Esophagus muscularis mucosa (tissue), 4 donors: Measurements from ENCODE around the gene IL11RA. TPM values are rescaled to one million over a fixed set of nuclear protein-coding genes. Genes with fewer than 3 reads are reported as not detected.
A peak's percentile ranks its signal among the peaks of the same experiment; 100 is the strongest.

Experiments
- DNase-seq: peaks from one replicate; pipeline ENCODE4 v3.0.0-alpha.2; 2017; ENCODE audit errors: extremely low spot score
- H3K27ac ChIP-seq, 4 donors: fragments of 200-600 bp; sonication (generic); replicated peaks in 1 of 4; 1 replicate in 3 of 4; 2 replicates in 1 of 4; pipeline ENCODE4 v1.5.1; 2016 to 2019; ENCODE audit warnings: mild to moderate bottlenecking in 1 of 4
- H3K27me3 ChIP-seq, 4 donors: fragments of 200-600 bp; sonication (generic); one replicate each; pipeline versions ENCODE4 v1.5.1 to v1.6.0; 2016 to 2019
- H3K36me3 ChIP-seq, 4 donors: fragments of 200-600 bp; sonication (generic); one replicate each; pipeline ENCODE4 v1.5.1; 2016 to 2019
- H3K4me1 ChIP-seq, 4 donors: fragments of 200-600 bp; sonication (generic); one replicate each; pipeline ENCODE4 v1.5.1; 2016 to 2019
- H3K4me3 ChIP-seq, 4 donors: fragments of 200-600 bp; sonication (generic); 1 replicate in 2 of 4; 2 replicates in 2 of 4; pipeline ENCODE4 v1.5.1; 2016 to 2019; ENCODE audit warnings: mild to moderate bottlenecking in 4 of 4, moderate library complexity in 1 of 4
- H3K9me3 ChIP-seq, 4 donors: fragments of 200-600 bp; sonication (generic); 1 replicate in 3 of 4; 2 replicates in 1 of 4; pipeline ENCODE4 v1.5.1; 2016 to 2019
- CTCF ChIP-seq, 3 experiments: fragments of 200-600 bp in 2 of 3; fragments of 450-650 bp in 1 of 3; sonication (generic) in 2 of 3; IDR thresholded peaks; one replicate each; pipeline ENCODE4 v1.5.1; 2017 to 2019; ENCODE audit warnings: antibody characterized with exemption in 3 of 3, mild to moderate bottlenecking in 2 of 3, moderate library complexity in 1 of 3
- EP300 ChIP-seq: sonication (generic); formaldehyde crosslinking; IDR thresholded peaks from one replicate; pipeline ENCODE4 v1.6.1; 2017; ENCODE audit warnings: antibody characterized with exemption
- POLR2A ChIP-seq: fragments of 450-650 bp; IDR thresholded peaks from one replicate; pipeline ENCODE4 v1.6.1; 2017; ENCODE audit warnings: antibody characterized with exemption, moderate library complexity, mild to moderate bottlenecking, low read depth
- POLR2AphosphoS5 ChIP-seq, 2 donors: sonication (generic); formaldehyde crosslinking; IDR thresholded peaks; one replicate each; pipeline ENCODE4 v1.6.1; 2017; ENCODE audit warnings: antibody characterized with exemption in 2 of 2
- WGBS: methylation state at CpG from one replicate; pipeline ENCODE4 v1.1.5; 2018; 5-methylcytosine and 5-hydroxymethylcytosine counted together
- intact Hi-C: fragments of 100-400 bp; cut with DNase I; formaldehyde crosslinking; loops from one replicate; pipeline ENCODE4 v1.15.1; 2023
- total RNA-seq, 4 donors: library from RNA; depleted of rRNA; stranded (reverse); fragments of >200 nt; gene quantifications; one replicate each; pipeline versions ENCODE4 v1.1.0 to v1.2.1, GENCODE V29; 2016

The IL11RA gene
- total RNA-seq, 4 donors from 2014 or later = 33.0 to 40.2 (median 33.9) TPM

DNA sequence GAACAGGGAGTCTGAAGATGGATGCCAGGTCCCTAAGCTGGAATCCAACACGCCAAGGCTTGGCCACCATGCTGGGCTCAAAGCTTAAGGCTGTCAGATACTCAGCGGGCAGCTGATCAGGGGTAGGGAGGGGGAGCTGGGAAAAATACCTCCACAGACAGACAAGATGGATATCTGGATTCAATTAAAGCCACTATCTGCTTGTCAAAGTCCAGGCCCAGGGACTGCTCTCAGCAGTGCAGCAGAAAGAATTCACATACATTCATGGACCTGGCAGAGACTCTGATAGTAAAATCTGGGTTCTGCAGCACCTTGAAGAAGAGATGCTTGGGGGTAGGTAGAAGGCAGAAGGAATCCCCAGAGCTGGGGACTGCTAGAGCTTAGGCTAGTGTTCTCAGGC is 36.9 kb upstream of the IL11RA start:
- no peaks in the 10 kb centered on the region for H3K27me3 ChIP-seq
- no peaks in the 10 kb centered on the region for H3K9me3 ChIP-seq
- WGBS = 86% methylated on average over 2 of the region's 2 CpGs
- peaks cover 26 to 55% (median 52%) of the 10 kb centered on the region in 4 donors for H3K36me3 ChIP-seq
- no peak for DNase-seq
- intact Hi-C loops = loop anchor here (2.0 kb wide), 1 partner anchor 20 kb away; no protein-coding TSS in a partner anchor
- peaks cover 29 to 45% (median 37%) of the 10 kb centered on the region in 4 donors for H3K4me1 ChIP-seq
- H3K27ac ChIP-seq = no peak overlapping the region
- H3K4me3 ChIP-seq = no peak overlapping the region
- no peak for TF ChIP-seq POLR2AphosphoS5 (IDR thresholded peaks at IDR 0.05)
- no peak for TF ChIP-seq EP300
- no peak for TF ChIP-seq POLR2A
- TF ChIP-seq CTCF (IDR thresholded peaks at IDR 0.05) = no peak

GRCh38 chr9:34620061-34620994 is 31.7 kb upstream of the IL11RA start, which contains the start of gene DCTN3:
Gene DCTN3, minus strand, starts transcription at chr9:34620495. Its CDS starts 31 bp downstream, at chr9:34620464.
- peak; percentile 80 to 84 for TF ChIP-seq POLR2AphosphoS5 (IDR thresholded peaks at IDR 0.05)
- TF ChIP-seq POLR2A = no peak
- TF ChIP-seq EP300 = no peak
- TF ChIP-seq CTCF (IDR thresholded peaks at IDR 0.05) = no peak
- intact Hi-C loops = no loop called here

DNA sequence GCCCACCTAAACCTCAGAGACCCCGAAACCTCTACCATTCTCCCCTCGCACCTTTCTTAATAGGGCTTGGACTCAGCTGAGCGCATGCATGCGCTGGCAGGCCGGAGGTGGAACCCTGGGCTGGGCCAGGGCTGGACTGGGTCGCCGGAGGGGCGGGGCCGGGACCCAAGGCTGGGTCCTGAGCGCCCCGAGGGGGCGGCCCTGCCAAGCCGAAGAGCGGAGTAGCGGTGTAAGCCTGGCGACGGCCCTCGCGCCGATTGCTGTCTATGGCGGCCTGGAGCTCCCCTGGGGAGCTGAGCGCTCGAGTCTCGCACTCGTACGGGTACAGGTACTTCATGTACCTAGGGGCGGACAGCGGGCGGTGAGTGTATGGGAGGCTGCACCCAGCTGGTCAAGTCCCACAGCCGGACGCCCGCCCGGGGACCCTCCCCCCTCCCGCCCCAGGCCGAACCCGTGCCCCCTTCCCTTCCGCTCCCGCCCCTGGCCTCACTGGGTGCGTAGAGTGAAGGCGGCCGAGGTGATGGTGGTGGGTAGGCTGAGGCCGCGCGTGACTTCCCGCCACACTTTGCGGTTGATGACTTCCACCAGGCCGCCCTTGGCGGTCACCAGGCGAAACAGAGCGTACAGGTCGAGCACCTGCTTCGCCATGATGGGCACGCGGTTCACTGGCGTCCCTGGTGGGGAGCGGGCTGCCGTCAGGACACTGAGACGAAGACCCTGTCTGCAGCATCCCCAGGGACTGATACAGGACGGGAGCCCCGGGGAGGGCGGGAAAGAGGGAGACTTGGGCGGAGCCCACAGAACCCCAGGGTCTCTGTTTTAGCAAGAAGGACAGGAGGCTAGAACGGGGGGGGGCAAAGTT is 28.4 kb upstream of the IL11RA start:
- no peak for TF ChIP-seq CTCF (IDR thresholded peaks at IDR 0.05)
- TF ChIP-seq EP300 = no peak
- no peak overlapping the region for H3K27ac ChIP-seq
- peak overlapping the region in 3 of 4 donors; percentile 5 to 32 (median 6) for H3K4me3 ChIP-seq
- intact Hi-C loops = no loop called here
- no peaks in the 10 kb centered on the region for H3K9me3 ChIP-seq
- H3K27me3 ChIP-seq = peaks cover 0 to 71% (median 60%) of the 10 kb centered on the region in 4 donors
- H3K4me1 ChIP-seq = peaks cover 28 to 51% (median 37%) of the 10 kb centered on the region in 4 donors
- 13% methylated on average over 18 of the region's 63 CpGs for WGBS
- DNase-seq = no peak
- H3K36me3 ChIP-seq = peaks cover 0 to under 1% (median under 1%) of the 10 kb centered on the region in 4 donors

More at GRCh38 chr9:34620061-34620994, 31.7 kb upstream of the IL11RA start, which contains the start of gene DCTN3:
- Histone ChIP-seq H3K36me3 (peaks cover 25 to 34% (median 33%) of the 10 kb centered on the region in 4 donors), H3K9me3 (no peaks in the 10 kb centered on the region), H3K4me1 (peaks cover 24 to 42% (median 28%) of the 10 kb centered on the region in 4 donors), H3K27ac (peak within 1 kb of the TSS; percentile 50 to 75 (median 62)), H3K4me3 (peak within 1 kb of the TSS; percentile 79 to 97 (median 86)), H3K27me3 (peaks cover 0 to 38% (median 30%) of the 10 kb centered on the region in 4 donors)
- WGBS = 12% methylated on average over 17 of the region's 43 CpGs
- DNase-seq = peak; percentile 98

DNA sequence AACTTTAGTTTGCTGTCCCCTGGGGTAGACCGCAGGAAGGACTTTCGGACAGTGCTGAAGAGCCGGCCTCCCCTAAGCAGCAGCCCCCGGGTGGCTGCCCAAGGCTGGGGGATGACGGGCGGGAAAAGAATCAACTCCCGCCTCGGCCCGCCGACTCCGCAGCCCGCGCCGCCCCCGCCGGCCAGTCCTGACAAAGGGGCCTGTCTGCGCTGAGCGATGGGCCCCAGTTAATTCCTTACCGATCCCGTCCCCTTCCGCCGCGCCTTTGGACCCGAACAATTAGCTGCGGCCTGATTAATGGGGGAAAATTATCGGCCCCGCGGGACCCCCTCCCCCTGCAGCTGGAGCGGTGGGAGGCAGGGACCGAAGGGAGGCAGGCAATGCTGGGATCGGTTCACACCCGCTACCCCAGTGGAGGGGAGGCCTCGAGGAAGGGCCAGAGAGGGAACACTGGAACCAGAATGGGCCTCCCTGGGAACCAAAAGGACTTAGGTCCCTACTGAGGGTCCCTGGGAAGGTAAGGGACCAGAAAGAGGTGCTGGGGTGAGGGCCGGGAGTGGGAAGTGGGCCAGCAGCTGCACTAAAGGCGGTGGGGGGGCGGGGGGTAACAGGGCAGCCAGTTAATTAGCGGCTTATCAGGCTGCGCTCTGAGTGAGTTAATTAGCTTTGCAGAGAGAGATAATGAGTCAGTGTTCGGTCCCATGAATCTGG is 27.4 kb upstream of the IL11RA start:
- Histone ChIP-seq H3K4me3 (no peak overlapping the region), H3K9me3 (no peaks in the 10 kb centered on the region), H3K27me3 (peaks cover 0 to 81% (median 65%) of the 10 kb centered on the region in 4 donors), H3K27ac (no peak overlapping the region), H3K4me1 (peaks cover 21 to 50% (median 39%) of the 10 kb centered on the region in 4 donors), H3K36me3 (no peaks in the 10 kb centered on the region)
- no peak for DNase-seq
- TF ChIP-seq CTCF (IDR thresholded peaks at IDR 0.05) (no peak), POLR2AphosphoS5 (IDR thresholded peaks at IDR 0.05) (no peak), EP300 (no peak), POLR2A (no peak)
- 25% methylated on average over 22 of the region's 39 CpGs for WGBS
- intact Hi-C loops = no loop called here
